Measurements from ENCODE around the gene PDXK.

- TF ChIP-seq CTCF (IDR thresholded peaks at IDR 0.05) (no peak), POLR2A (IDR thresholded peaks at IDR 0.05) (no peak)
These were observed 30.8 kb downstream of the PDXK start for GRCh38 chr21:43749651-43750262.

Data from uterus (tissue), 2 donors.